Measurements from ENCODE around the gene NPFFR1.

NPFFR1 gene

GRCh38 chr10:70317272-70317942, 33.6 kb upstream of the NPFFR1 start:
- Histone ChIP-seq H3K27ac (no peak overlapping the region), H3K4me3 (no peak overlapping the region)

- no peak overlapping the region for H3K27ac ChIP-seq
- no peak overlapping the region for H3K4me3 ChIP-seq
These were observed 32.0 kb upstream of the NPFFR1 start for GRCh38 chr10:70315815-70316214.

GRCh38 chr10:70315276-70315675, 31.5 kb upstream of the NPFFR1 start:
- H3K4me3 ChIP-seq = no peak overlapping the region
- H3K27ac ChIP-seq = no peak overlapping the region

GRCh38 chr10:70312972-70313371, 29.2 kb upstream of the NPFFR1 start:
- H3K27ac ChIP-seq = no peak overlapping the region
- no peak overlapping the region for H3K4me3 ChIP-seq

GRCh38 chr10:70312249-70312648, 28.4 kb upstream of the NPFFR1 start:
- Histone ChIP-seq H3K4me3 (no peak overlapping the region), H3K27ac (no peak overlapping the region)

GRCh38 chr10:70311698-70312097, 27.9 kb upstream of the NPFFR1 start:
- no peak overlapping the region for H3K4me3 ChIP-seq
- no peak overlapping the region for H3K27ac ChIP-seq

- H3K4me3 ChIP-seq = no peak overlapping the region
These were observed 25.9 kb upstream of the NPFFR1 start for GRCh38 chr10:70309661-70310060.

GRCh38 chr10:70308121-70309060, 24.6 kb upstream of the NPFFR1 start:
- no peak overlapping the region for H3K27ac ChIP-seq
- no peak overlapping the region for H3K4me3 ChIP-seq

More at GRCh38 chr10:70309661-70310060, 25.9 kb upstream of the NPFFR1 start:
- no peak overlapping the region for H3K27ac ChIP-seq

- no peak overlapping the region for H3K4me3 ChIP-seq
- no peak overlapping the region for H3K27ac ChIP-seq
These were observed 23.2 kb upstream of the NPFFR1 start for GRCh38 chr10:70306886-70307520.

GRCh38 chr10:70306181-70306705, 22.4 kb upstream of the NPFFR1 start:
- Histone ChIP-seq H3K27ac (no peak overlapping the region), H3K4me3 (no peak overlapping the region)

- no peak overlapping the region for H3K4me3 ChIP-seq
These were observed 19.9 kb upstream of the NPFFR1 start for GRCh38 chr10:70303730-70304129.

GRCh38 chr10:70302292-70302691, 18.5 kb upstream of the NPFFR1 start:
- no peak overlapping the region for H3K4me3 ChIP-seq
- peak overlapping the region in 4 of 21 experiments; percentile 25 to 57 (median 31) for H3K27ac ChIP-seq

More at GRCh38 chr10:70303730-70304129, 19.9 kb upstream of the NPFFR1 start:
- no peak overlapping the region for H3K27ac ChIP-seq

- no peak overlapping the region for H3K4me3 ChIP-seq
- H3K27ac ChIP-seq = peak overlapping the region in 2 of 21 experiments; percentile 13 to 57
These were observed 17.2 kb upstream of the NPFFR1 start for GRCh38 chr10:70300908-70301597.

GRCh38 chr10:70300461-70300860, 16.7 kb upstream of the NPFFR1 start:
- Histone ChIP-seq H3K4me3 (no peak overlapping the region), H3K27ac (no peak overlapping the region)

- Histone ChIP-seq H3K4me3 (no peak overlapping the region), H3K27ac (no peak overlapping the region)
These were observed 16.1 kb upstream of the NPFFR1 start for GRCh38 chr10:70299876-70300275.

- no peak overlapping the region for H3K27ac ChIP-seq
These were observed 14.6 kb upstream of the NPFFR1 start for GRCh38 chr10:70298393-70298792.

GRCh38 chr10:70297224-70297623, 13.4 kb upstream of the NPFFR1 start:
- Histone ChIP-seq H3K4me3 (no peak overlapping the region), H3K27ac (peak overlapping the region in 15 of 21 experiments; percentile 12 to 70 (median 52))

More at GRCh38 chr10:70298393-70298792, 14.6 kb upstream of the NPFFR1 start:
- no peak overlapping the region for H3K4me3 ChIP-seq

GRCh38 chr10:70296406-70296899, 12.6 kb upstream of the NPFFR1 start:
- Histone ChIP-seq H3K27ac (peak overlapping the region in 15 of 21 experiments; percentile 12 to 70 (median 52)), H3K4me3 (no peak overlapping the region)

- no peak overlapping the region for H3K4me3 ChIP-seq
- peak overlapping the region in 12 of 21 experiments; percentile 8 to 70 (median 52) for H3K27ac ChIP-seq
These were observed 12.1 kb upstream of the NPFFR1 start for GRCh38 chr10:70295926-70296325.

All from skin epidermis (tissue), 12 donors.